Stimulated activated CD8-positive, alpha-beta memory T cell treated with anti-CD3 and anti-CD28 coated beads, Interleukin-7, amount 100 ng/mL, for 24 hours (primary cell): ENCODE results near the gene TPM2.

Experiments used
- DNase-seq: peaks from one replicate; pipeline ENCODE4 v3.0.0-alpha.2; 2020; ENCODE audit warnings: low read depth

The TPM2 gene

DNA sequence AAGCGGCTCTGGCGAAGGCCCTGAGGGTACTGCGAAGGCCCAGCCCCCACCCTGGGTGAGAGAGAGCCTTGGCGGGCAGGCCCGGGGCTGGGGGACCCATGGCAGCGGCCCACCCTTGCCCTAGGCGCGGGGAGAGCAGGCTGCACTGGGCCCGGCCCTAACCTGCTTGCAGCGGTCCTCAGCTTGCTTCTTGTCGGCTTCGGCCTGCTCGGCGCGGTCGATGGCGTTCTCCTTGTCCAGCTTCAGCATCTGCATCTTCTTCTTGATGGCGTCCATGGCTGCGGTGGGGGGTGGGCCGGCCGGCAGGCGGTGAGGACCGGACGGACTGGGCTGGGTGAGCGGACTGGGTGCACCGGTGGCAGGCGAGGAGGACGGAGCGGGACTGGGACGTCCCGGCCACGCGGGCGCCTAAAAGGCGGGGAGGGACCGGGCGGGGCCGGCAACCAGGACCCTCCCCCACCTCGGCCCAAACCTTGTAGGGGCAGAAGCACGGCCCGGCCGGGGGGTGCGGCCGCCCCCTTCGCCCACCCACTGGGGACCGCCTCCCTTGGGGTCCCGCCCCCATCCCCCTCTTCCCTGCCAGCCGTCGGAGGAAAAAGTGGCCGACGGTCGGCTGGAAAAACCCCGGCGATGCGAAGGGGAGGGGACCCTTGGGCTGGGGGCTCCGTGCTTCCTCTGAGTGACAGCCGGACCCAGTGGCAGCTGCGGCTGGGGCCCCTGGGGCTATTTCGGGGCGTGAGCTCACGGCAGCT, at the start of gene TPM2:
Gene TPM2, minus strand, starts transcription at position 384 of the 752 bp plus-strand sequence. Its CDS starts 108 bp downstream, at position 276.
- no peak for DNase-seq

DNA sequence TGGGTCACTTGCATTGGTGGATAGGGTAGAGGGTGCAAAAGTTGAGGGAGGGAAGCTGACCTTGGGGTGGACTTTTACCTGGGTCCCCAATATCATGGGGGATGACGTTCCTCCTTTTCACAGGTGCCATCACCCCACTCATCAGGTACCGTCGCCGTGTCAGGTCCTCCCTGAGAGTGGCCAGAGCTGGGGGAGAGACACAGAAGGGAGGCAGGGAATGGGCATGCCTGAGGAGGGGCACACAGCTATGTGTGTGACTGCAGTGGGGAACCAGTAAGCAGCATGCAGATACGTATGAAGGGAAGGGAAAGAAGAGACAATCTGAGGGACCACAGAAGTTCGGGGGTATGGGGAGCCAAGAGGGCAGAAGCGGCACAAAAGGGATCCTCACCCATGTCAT, 49.2 kb upstream of the TPM2 start:
- no peak for DNase-seq

DNA sequence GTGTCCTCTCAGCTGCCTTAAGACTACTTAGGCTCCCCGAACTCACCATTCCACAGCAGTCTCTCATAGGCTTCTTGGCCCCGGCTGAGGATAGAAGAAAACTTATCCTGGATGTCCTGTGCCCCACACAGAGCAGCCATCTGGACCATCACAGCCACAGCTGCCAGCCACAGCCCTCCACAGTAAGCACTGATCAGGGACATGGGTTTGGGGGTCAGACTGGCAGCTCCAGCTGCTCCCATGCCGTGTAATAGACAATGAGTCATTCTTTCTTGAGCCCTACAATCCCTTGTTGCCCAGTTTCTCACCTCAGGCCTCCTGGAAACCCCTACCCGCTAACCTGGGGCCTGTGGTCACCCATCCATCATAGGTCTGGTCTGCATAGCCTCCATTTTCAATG, 48.5 kb upstream of the TPM2 start:
- DNase-seq, result no peak

GRCh38 chr9:35737143-35737542, 47.4 kb upstream of the TPM2 start:
- no peak for DNase-seq

DNA sequence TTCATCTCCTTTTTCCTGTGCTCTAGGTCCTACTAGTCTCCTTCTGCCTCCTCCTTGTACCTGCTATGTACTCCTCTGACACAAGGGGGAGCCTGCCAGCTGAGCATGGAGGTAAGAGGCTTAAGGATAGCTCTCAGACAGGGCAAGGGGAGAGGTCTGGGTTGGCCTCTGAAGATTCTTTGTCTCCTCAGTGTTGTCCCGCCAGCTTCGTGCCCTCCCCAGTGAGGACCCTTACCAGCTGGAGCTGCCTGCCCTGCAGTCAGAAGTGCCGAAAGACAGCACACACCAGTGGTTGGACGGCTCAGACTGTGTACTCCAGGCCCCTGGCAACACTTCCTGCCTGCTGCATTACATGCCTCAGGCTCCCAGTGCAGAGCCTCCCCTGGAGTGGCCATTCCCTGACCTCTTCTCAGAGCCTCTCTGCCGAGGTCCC, 46.5 kb upstream of the TPM2 start:
- DNase-seq, result no peak

DNA sequence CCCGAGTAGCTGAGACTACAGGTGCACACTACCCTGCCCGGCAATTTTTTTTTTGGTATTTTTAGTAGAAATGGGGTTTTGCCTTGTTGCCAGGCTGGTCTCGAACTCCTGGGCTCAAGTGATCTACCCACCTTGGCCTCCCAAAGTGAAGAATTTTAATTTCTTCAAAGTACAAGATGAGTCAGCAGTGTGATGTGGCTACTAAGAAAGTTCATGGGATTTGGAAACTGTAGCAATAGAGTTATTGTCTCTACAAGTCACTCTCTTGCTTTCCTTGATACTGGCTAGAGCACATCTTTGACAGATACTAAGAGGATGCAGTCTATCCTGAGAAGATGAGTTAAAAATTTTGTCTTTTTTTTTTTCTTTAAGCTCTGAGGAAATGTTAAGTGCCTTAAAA, 44.4 kb upstream of the TPM2 start:
- DNase-seq, result no peak

- no peak for DNase-seq
Observed at GRCh38 chr9:35732800-35733541, 43.2 kb upstream of the TPM2 start.

DNA sequence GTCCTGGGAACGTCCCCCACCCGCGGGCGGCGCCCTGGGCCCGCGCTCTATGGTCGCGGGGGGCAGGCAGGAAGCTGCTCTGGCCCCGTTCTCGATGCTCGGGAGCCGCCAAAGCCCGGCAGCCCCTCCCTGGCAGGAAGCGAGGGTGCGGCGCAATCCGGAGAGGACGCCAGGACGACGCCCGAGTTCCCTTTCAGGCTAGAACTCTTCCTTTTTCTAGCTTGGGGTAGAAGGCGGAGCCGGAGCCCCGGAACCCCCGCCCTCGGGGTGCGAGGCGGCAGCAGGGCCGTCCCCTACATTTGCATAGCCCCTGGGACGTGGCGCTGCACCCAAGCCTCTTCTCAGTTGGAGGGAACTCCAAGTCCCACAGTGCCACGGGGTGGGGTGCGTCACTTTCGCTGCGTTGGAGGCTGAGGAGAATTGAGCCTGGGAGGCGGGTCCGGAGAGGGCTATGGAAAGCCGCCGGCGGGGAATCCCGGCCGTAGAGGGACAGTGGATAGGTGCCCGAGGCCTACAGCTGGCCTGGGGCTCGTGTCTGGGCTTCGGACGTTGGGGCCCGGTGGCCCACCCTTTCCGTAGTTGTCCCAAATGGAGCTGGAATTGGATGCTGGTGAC, 42.6 kb upstream of the TPM2 start, which contains the start of the genes CREB3 and TLN1:
Gene CREB3, plus strand, starts transcription at position 482 of the 615 bp plus-strand sequence. Its CDS starts 107 bp downstream, at position 589.
Gene TLN1, minus strand, starts transcription at position 11 of the 615 bp plus-strand sequence. CDS start 6,501 bp downstream, outside the sequence.
- DNase-seq, result peak; percentile 93

GRCh38 chr9:35731415-35732184, 41.9 kb upstream of the TPM2 start:
- DNase-seq, result no peak

DNA sequence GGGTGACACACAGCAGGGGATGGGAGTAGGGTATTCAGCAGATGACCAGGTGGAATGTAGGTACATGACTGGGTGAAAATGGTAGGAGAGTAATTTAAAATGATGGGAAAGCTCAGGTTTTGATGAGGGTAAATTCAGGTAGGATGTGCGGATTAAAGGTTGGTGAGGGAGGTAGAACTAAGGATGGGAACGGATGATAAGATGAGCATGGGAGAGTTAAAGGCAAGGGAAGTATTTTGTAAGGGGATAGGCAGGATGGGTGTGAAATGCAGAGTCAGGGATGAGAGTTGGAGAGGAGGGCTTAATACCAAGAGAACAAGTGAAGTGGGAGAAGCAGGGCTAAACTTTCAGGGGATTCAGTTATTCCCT, 40.7 kb upstream of the TPM2 start:
- DNase-seq, result no peak

DNA sequence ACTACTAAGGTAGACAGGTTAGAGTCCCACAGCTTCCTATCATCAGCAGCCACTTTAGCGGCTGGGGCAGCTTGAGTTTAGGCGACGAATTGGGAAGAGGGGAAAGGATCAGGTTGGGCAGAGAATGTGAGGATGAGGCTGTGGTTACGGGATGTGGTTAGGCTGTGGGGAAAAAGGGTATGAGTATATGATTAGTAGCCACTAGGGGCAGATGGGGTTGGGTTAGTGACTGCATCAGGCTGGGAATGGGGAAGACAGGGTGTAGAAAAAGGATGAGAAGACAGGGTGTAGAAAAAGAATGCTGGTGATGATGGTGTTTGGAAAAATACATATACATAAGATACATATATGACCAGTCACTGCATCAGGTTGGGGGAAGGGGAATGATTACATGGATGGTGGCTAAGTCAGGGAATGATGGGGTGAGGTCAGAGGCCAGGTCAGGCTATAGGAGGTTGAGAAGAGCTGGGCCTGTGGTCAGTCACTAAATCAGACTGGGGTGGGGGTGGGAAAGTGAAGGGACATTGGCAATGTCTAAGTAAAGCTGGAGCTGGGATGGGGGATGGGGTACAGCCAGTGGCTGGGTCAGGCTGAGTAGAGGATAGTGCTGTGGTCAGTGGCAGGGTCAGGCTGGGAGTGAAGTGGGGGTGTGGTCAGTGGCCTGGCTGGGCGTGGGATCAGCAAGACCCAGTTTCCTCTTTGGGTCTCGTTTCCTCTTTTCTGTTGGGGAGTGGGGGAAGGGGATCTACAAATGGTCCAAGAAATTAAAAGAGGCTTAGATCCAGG, 40.2 kb upstream of the TPM2 start:
- no peak for DNase-seq

DNA sequence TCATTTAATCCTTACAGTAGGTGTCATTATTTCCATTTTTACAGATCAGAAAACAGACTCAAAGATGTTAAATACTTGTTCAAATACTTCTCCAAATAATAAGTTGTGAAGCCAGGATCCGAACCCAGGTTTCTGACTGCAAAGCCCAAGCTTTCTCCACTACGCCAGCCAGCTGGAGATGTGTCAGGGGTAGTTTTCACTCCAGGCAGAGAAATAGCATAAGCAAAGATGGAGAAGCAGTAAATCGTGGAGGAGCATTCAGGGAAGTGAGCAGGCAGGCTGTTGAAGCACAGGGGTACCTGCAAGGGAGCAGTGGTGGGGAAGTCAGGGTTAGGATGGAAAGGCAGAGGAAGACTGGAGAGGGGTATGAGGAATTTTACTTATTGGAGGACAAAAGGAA, 39.4 kb upstream of the TPM2 start:
- DNase-seq, result no peak

DNA sequence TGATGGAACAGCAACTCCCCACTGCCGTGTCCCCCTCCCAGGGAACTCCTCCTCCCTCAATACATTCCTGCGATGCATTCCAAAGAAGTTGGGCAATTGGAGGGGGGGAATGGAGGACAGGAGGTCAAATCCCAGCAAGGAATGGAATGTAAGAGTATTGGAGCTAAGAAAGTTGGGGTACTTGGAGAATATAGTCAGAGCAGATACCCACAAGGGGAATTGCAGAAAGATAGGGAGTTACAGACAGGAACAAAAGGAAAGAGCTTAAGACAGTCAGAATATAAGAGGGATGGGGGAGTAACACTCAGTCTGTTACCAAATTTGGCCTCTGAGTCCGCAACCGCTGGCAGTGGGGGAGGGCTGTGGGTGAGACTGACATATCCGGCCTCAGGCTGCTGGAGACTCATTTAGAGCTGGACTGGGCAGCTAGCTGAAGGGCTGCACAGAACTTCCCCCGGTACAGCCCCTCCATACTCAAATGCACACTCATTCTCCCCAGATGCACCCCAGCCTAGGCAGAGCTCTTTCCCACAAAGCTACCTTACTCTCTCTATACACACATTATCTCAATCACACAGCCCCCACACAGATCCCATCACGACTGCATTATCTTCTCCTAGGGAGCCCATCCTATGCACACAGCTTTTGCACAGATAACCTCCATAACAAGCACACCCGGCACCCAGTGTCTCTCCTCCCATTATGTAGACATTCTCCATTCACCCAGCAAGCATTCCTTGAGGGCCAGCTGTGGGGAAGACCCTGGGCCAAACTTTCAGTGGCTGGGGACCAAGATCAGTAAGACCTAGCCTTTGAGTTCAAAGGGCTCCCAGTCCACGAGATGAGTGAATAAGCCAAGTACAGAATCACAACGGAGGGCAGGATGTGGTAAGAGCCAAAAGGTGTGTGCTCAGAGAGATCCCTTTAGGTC, 38.6 kb upstream of the TPM2 start:
- DNase-seq, result peak; percentile 14

DNA sequence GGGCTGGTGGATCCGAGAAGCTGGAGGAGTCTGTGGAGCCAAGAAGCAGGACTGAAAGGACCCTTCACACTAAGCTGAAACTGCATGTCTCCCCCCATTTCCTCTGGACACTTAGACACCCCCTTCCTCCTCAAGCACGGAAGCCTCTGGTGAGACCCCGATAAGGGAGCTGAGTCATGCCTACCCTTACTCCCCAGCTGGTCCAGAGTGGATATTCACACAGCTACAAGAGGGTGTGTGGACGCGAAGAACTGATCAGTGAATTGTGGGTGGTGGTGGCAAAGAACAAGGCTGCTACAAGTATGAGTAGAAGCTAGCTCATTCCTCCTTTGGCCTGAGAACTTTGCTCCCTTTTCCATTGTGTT, 37.9 kb upstream of the TPM2 start:
- no peak for DNase-seq

GRCh38 chr9:35726931-35727330, 37.2 kb upstream of the TPM2 start:
- DNase-seq, result no peak

DNA sequence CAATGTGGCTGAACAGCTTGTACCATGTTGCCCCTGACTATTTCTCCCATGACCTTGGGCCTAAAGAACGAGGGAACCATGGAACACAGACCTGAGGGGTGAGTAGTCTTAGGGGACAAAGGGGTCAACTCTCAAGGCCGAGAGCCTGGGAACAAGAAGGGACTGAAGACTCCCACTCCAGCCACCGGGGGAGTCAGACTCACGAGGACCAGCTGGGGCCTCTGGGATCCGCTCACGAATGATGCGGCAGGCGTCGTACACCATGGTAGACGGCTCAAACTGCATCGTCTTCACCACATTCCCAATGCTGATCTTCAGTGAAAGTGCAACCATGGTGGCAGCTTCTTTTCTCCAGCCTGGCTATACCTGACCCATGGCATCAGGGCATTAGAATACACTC, 35.6 kb upstream of the TPM2 start:
- no peak for DNase-seq

DNA sequence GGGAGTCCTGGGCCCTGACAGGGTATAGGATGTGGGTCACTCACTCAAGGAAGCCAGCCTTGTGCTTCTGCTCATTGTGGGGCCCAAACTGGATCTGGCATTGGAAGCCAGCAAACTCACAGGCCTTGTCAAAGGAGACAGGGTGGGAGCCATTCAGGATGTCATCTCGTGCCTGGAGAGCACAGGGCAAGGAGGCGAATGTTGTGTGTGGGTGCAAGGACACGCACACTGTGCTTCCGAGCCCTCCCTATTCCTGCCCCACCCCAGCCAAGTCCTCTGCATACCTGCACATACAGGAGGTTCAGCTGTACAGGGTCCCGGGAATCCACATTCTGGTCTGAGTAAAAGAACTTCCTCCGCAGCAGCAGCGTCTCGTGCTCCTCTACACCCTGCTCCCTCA, 34.2 kb upstream of the TPM2 start:
- DNase-seq, result no peak

DNA sequence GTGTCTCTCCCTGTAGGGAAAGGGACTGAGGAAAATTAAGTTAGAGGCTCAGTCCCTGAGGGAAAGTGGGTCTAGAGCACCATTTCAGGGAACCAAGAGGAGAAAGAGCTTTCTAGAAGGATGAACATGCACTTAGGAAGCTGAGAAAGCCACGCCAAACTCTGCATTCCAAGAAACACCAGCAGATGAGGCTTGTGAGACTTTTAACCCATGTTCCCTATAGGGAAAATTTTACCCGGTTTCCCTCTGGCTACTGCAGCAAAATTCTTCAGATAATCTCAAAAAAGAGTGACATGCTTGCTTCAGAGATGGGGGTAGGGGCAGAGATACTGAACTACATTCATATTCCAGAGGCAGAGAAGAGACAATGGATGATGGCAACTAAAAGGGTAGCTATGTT, 33.7 kb upstream of the TPM2 start:
- no peak for DNase-seq

DNA sequence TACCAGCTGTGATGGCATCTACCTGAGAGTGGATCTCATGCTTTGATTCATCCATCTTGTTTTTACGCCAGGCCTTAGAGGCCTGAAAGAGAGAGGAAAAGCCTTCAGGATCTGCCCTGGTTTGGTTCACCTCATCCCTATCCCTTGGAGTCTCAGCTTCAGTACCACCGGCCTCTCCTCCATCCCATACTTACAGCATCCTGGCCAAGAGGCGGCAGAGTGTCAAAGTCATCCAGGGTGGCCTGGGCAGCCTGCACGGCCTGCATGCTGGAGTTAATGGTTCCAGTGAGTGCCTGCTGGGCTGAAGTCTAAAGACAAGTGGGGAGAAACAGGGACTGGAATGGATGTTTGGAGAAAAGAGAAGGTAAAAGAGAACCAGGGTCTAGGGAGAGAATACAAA, 29.8 kb upstream of the TPM2 start:
- DNase-seq, result no peak
